ENCODE results near the gene VARS2.

GRCh38 chr6:30955367-30956042, 41.5 kb downstream of the VARS2 start:
- no peak for TF ChIP-seq CTCF (IDR thresholded peaks at IDR 0.05)
- no peak for TF ChIP-seq POLR2A (IDR thresholded peaks at IDR 0.05)
- peak; percentile 9 to 52 for TF ChIP-seq POLR2AphosphoS5 (IDR thresholded peaks at IDR 0.05; ENCODE audit: insufficient read depth in 1 of 2, low read depth in 1 of 2)
